ENCODE results near the gene EIF4B.

EIF4B gene

GRCh38 chr12:53056901-53057300 is 50.6 kb downstream of the EIF4B start:
- H3K9ac ChIP-seq (ENCODE audit: low read depth in 1 of 2, low read length in 2 of 2) = no peak overlapping the region
- no peaks in the 10 kb centered on the region for H3K27me3 ChIP-seq (ENCODE audit: control insufficient read depth in 2 of 2, insufficient read depth in 2 of 2, low read length in 2 of 2)
- no peak overlapping the region for H3K4me3 ChIP-seq (ENCODE audit: low read length in 2 of 2)
- H3K36me3 ChIP-seq (ENCODE audit: control insufficient read depth in 2 of 2, insufficient read depth in 2 of 2, low read length in 2 of 2) = peaks cover 0 to 2% of the 10 kb centered on the region in 2 donors
- H3K9me3 ChIP-seq (ENCODE audit: control insufficient read depth in 2 of 2, low read length in 2 of 2) = no peaks in the 10 kb centered on the region
- peaks cover 33 to 35% of the 10 kb centered on the region in 2 donors for H3K4me1 ChIP-seq (ENCODE audit: control insufficient read depth in 2 of 2, insufficient read depth in 2 of 2, low read length in 2 of 2)
- no peak overlapping the region for H3K27ac ChIP-seq (ENCODE audit: low read depth in 2 of 2, low read length in 2 of 2)

DNA sequence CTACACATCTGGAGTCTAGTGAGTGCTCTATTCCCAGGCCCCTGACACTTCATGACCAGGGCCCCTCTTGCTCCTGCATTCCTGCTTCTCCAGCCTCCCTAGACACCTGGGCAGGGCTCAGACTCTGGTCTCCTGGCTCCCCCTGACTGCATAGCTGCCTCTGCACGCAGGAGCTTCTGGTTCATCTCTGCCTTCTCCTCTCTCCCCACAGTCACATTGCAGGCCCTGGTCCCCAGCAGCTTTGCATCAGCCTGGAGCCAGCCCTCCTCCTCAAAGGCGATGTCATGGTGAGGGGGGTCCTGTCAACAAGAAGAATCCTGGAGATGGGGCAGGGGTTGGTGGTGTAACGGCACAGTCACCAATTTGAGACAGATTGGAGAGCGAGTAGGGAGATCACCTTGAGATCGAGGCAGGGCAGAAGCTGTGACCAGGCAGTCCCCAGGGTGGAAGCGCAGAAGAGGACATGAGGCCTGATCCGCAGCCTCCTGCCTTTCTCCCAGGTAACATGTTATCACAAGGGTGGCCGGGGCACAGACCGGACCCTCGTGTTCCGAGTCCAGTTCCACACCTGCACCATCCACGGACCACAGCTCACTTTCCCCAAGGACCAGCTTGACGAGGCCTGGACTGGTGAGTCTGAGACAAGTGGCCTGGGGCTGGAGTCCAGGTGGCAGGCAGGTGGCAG is 51.7 kb downstream of the EIF4B start:
- Histone ChIP-seq H3K9me3 (ENCODE audit: control insufficient read depth in 2 of 2, low read length in 2 of 2) (no peaks in the 10 kb centered on the region), H3K27me3 (ENCODE audit: control insufficient read depth in 2 of 2, insufficient read depth in 2 of 2, low read length in 2 of 2) (no peaks in the 10 kb centered on the region), H3K4me1 (ENCODE audit: control insufficient read depth in 2 of 2, insufficient read depth in 2 of 2, low read length in 2 of 2) (peaks cover 26 to 27% of the 10 kb centered on the region in 2 donors), H3K9ac (ENCODE audit: low read depth in 1 of 2, low read length in 2 of 2) (no peak overlapping the region), H3K36me3 (ENCODE audit: control insufficient read depth in 2 of 2, insufficient read depth in 2 of 2, low read length in 2 of 2) (peaks cover 2 to 7% of the 10 kb centered on the region in 2 donors), H3K4me3 (ENCODE audit: low read length in 2 of 2) (no peak overlapping the region), H3K27ac (ENCODE audit: low read depth in 2 of 2, low read length in 2 of 2) (no peak overlapping the region)

- no peak overlapping the region for H3K9ac ChIP-seq (ENCODE audit: low read depth in 1 of 2, low read length in 2 of 2)
- peaks cover 18% of the 10 kb centered on the region in 2 donors for H3K4me1 ChIP-seq (ENCODE audit: control insufficient read depth in 2 of 2, insufficient read depth in 2 of 2, low read length in 2 of 2)
- no peak overlapping the region for H3K27ac ChIP-seq (ENCODE audit: low read depth in 2 of 2, low read length in 2 of 2)
- H3K9me3 ChIP-seq (ENCODE audit: control insufficient read depth in 2 of 2, low read length in 2 of 2) = no peaks in the 10 kb centered on the region
- peaks cover 3 to 13% of the 10 kb centered on the region in 2 donors for H3K36me3 ChIP-seq (ENCODE audit: control insufficient read depth in 2 of 2, insufficient read depth in 2 of 2, low read length in 2 of 2)
- no peak overlapping the region for H3K4me3 ChIP-seq (ENCODE audit: low read length in 2 of 2)
- no peaks in the 10 kb centered on the region for H3K27me3 ChIP-seq (ENCODE audit: control insufficient read depth in 2 of 2, insufficient read depth in 2 of 2, low read length in 2 of 2)
These were observed 52.6 kb downstream of the EIF4B start for GRCh38 chr12:53058674-53059433.

DNA sequence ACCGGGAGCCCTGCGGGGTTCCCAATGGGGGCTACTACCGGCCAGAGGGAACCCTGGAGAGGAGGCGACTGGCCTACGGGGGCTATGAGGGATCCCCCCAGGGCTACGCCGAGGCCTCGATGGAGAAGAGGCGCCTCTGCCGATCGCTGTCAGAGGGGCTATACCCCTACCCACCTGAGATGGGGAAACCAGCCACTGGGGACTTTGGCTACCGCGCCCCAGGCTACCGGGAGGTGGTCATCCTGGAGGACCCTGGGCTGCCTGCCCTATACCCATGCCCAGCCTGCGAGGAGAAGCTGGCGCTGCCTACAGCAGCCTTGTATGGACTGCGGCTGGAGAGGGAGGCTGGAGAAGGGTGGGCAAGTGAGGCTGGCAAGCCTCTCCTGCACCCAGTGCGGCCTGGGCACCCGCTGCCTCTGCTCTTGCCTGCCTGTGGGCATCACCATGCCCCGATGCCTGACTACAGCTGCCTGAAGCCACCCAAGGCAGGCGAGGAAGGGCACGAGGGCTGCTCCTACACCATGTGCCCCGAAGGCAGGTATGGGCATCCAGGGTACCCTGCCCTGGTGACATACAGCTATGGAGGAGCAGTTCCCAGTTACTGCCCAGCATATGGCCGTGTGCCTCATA is 53.3 kb downstream of the EIF4B start:
- peaks cover 5 to 17% of the 10 kb centered on the region in 2 donors for H3K36me3 ChIP-seq (ENCODE audit: control insufficient read depth in 2 of 2, insufficient read depth in 2 of 2, low read length in 2 of 2)
- H3K27ac ChIP-seq (ENCODE audit: low read depth in 2 of 2, low read length in 2 of 2) = no peak overlapping the region
- H3K4me1 ChIP-seq (ENCODE audit: control insufficient read depth in 2 of 2, insufficient read depth in 2 of 2, low read length in 2 of 2) = peaks cover 14 to 15% of the 10 kb centered on the region in 2 donors

GRCh38 chr12:53060064-53060720 is 53.9 kb downstream of the EIF4B start:
- Histone ChIP-seq H3K4me1 (ENCODE audit: control insufficient read depth in 2 of 2, insufficient read depth in 2 of 2, low read length in 2 of 2) (peaks cover 14 to 15% of the 10 kb centered on the region in 2 donors), H3K9ac (ENCODE audit: low read depth in 1 of 2, low read length in 2 of 2) (no peak overlapping the region), H3K36me3 (ENCODE audit: control insufficient read depth in 2 of 2, insufficient read depth in 2 of 2, low read length in 2 of 2) (peaks cover 5 to 24% of the 10 kb centered on the region in 2 donors), H3K27me3 (ENCODE audit: control insufficient read depth in 2 of 2, insufficient read depth in 2 of 2, low read length in 2 of 2) (no peaks in the 10 kb centered on the region), H3K4me3 (ENCODE audit: low read length in 2 of 2) (no peak overlapping the region), H3K9me3 (ENCODE audit: control insufficient read depth in 2 of 2, low read length in 2 of 2) (no peaks in the 10 kb centered on the region), H3K27ac (ENCODE audit: low read depth in 2 of 2, low read length in 2 of 2) (no peak overlapping the region)

More for the DNA sequence above, 53.3 kb downstream of the EIF4B start:
- no peak overlapping the region for H3K4me3 ChIP-seq (ENCODE audit: low read length in 2 of 2)
- H3K9me3 ChIP-seq (ENCODE audit: control insufficient read depth in 2 of 2, low read length in 2 of 2) = no peaks in the 10 kb centered on the region
- no peaks in the 10 kb centered on the region for H3K27me3 ChIP-seq (ENCODE audit: control insufficient read depth in 2 of 2, insufficient read depth in 2 of 2, low read length in 2 of 2)
- H3K9ac ChIP-seq (ENCODE audit: low read depth in 1 of 2, low read length in 2 of 2) = no peak overlapping the region

GRCh38 chr12:53060721-53061276 is 54.5 kb downstream of the EIF4B start:
- Histone ChIP-seq H3K9ac (ENCODE audit: low read depth in 1 of 2, low read length in 2 of 2) (no peak overlapping the region), H3K36me3 (ENCODE audit: control insufficient read depth in 2 of 2, insufficient read depth in 2 of 2, low read length in 2 of 2) (peaks cover 5 to 30% of the 10 kb centered on the region in 2 donors), H3K27me3 (ENCODE audit: control insufficient read depth in 2 of 2, insufficient read depth in 2 of 2, low read length in 2 of 2) (no peaks in the 10 kb centered on the region), H3K9me3 (ENCODE audit: control insufficient read depth in 2 of 2, low read length in 2 of 2) (no peaks in the 10 kb centered on the region), H3K27ac (ENCODE audit: low read depth in 2 of 2, low read length in 2 of 2) (no peak overlapping the region), H3K4me1 (ENCODE audit: control insufficient read depth in 2 of 2, insufficient read depth in 2 of 2, low read length in 2 of 2) (peaks cover 14 to 15% of the 10 kb centered on the region in 2 donors), H3K4me3 (ENCODE audit: low read length in 2 of 2) (no peak overlapping the region)

GRCh38 chr12:53061404-53062010 is 55.3 kb downstream of the EIF4B start:
- no peak overlapping the region for H3K4me3 ChIP-seq (ENCODE audit: low read length in 2 of 2)
- no peaks in the 10 kb centered on the region for H3K9me3 ChIP-seq (ENCODE audit: control insufficient read depth in 2 of 2, low read length in 2 of 2)
- no peak overlapping the region for H3K27ac ChIP-seq (ENCODE audit: low read depth in 2 of 2, low read length in 2 of 2)
- peaks cover 5 to 32% of the 10 kb centered on the region in 2 donors for H3K36me3 ChIP-seq (ENCODE audit: control insufficient read depth in 2 of 2, insufficient read depth in 2 of 2, low read length in 2 of 2)
- peak overlapping the region in 1 of 2 donors; percentile 17 for H3K9ac ChIP-seq (ENCODE audit: low read depth in 1 of 2, low read length in 2 of 2)
- H3K27me3 ChIP-seq (ENCODE audit: control insufficient read depth in 2 of 2, insufficient read depth in 2 of 2, low read length in 2 of 2) = no peaks in the 10 kb centered on the region
- peaks cover 14 to 15% of the 10 kb centered on the region in 2 donors for H3K4me1 ChIP-seq (ENCODE audit: control insufficient read depth in 2 of 2, insufficient read depth in 2 of 2, low read length in 2 of 2)

- Histone ChIP-seq H3K4me3 (ENCODE audit: low read length in 2 of 2) (no peak overlapping the region), H3K27me3 (ENCODE audit: control insufficient read depth in 2 of 2, insufficient read depth in 2 of 2, low read length in 2 of 2) (no peaks in the 10 kb centered on the region), H3K4me1 (ENCODE audit: control insufficient read depth in 2 of 2, insufficient read depth in 2 of 2, low read length in 2 of 2) (peaks cover 14 to 15% of the 10 kb centered on the region in 2 donors), H3K27ac (ENCODE audit: low read depth in 2 of 2, low read length in 2 of 2) (no peak overlapping the region), H3K36me3 (ENCODE audit: control insufficient read depth in 2 of 2, insufficient read depth in 2 of 2, low read length in 2 of 2) (peaks cover 4 to 35% of the 10 kb centered on the region in 2 donors), H3K9ac (ENCODE audit: low read depth in 1 of 2, low read length in 2 of 2) (no peak overlapping the region), H3K9me3 (ENCODE audit: control insufficient read depth in 2 of 2, low read length in 2 of 2) (no peaks in the 10 kb centered on the region)
These were observed 56.0 kb downstream of the EIF4B start for GRCh38 chr12:53062011-53062961.

Data from mucosa of rectum (tissue), 2 donors.